GM18517 (cell line): ENCODE measurements around the gene NFIB.

Experiments
- ATAC-seq: cut with Tn5 transposase; IDR thresholded peaks from one replicate; pipeline ENCODE4 v1.9.1; 2021; ENCODE audit warnings: mild to moderate bottlenecking, moderate library complexity; ENCODE audit not compliant: unreplicated experiment

NFIB gene

GRCh38 chr9:14218253-14218652 is 95.7 kb downstream of the NFIB start:
- ATAC-seq = no peak

- no peak for ATAC-seq
Measured at GRCh38 chr9:14216612-14217194, 97.2 kb downstream of the NFIB start.

GRCh38 chr9:14215614-14216013 is 98.3 kb downstream of the NFIB start:
- no peak for ATAC-seq

- ATAC-seq = no peak
Measured at GRCh38 chr9:14214693-14215092, 99.2 kb downstream of the NFIB start.

- no peak for ATAC-seq
Measured at GRCh38 chr9:14214065-14214684, 99.8 kb downstream of the NFIB start.

GRCh38 chr9:14213504-14213903 is 100.4 kb downstream of the NFIB start:
- no peak for ATAC-seq

GRCh38 chr9:14212697-14213420 is 101.1 kb downstream of the NFIB start:
- no peak for ATAC-seq

- no peak for ATAC-seq
Measured at GRCh38 chr9:14212077-14212476, 101.9 kb downstream of the NFIB start.

GRCh38 chr9:14211564-14211963 is 102.4 kb downstream of the NFIB start:
- ATAC-seq = no peak

GRCh38 chr9:14210428-14210827 is 103.5 kb downstream of the NFIB start:
- no peak for ATAC-seq

- no peak for ATAC-seq
Measured at GRCh38 chr9:14209399-14210345, 104.3 kb downstream of the NFIB start.

GRCh38 chr9:14207352-14207995 is 106.5 kb downstream of the NFIB start:
- ATAC-seq = no peak

- no peak for ATAC-seq
Measured at GRCh38 chr9:14205463-14205862, 108.5 kb downstream of the NFIB start.

GRCh38 chr9:14203356-14204056 is 110.4 kb downstream of the NFIB start:
- no peak for ATAC-seq

- no peak for ATAC-seq
Measured at GRCh38 chr9:14198841-14199455, 115.0 kb downstream of the NFIB start.

GRCh38 chr9:14198047-14198840 is 115.7 kb downstream of the NFIB start:
- no peak for ATAC-seq

- ATAC-seq = no peak
Measured at GRCh38 chr9:14197325-14197858, 116.5 kb downstream of the NFIB start.

- ATAC-seq = no peak
Measured at GRCh38 chr9:14193328-14193990, 120.5 kb downstream of the NFIB start.
